ENCODE results near the gene IGFBP5. TPM values are rescaled to one million over a fixed set of nuclear protein-coding genes. Genes with fewer than 3 reads are reported as not detected.

The IGFBP5 gene
- total RNA-seq, 2 experiments from 2014 or later, result 0.02 TPM; not detected in 1

- no peaks in the 10 kb centered on the region for H3K9me3 Mint-ChIP-seq (ENCODE audit: low read depth)
- H3K4me3 Mint-ChIP-seq, result no peak overlapping the region
- H3K4me1 Mint-ChIP-seq, result no peaks in the 10 kb centered on the region
- DNase-seq (no peak), ATAC-seq (no peak)
- CTCF ChIA-PET, result interaction anchor here (1.2 to 10.7 kb wide), 6 partner anchors 50 to 260 kb away, joined by 3 to 181 read pairs (median 3); no protein-coding TSS in a partner anchor
- H3K27ac Mint-ChIP-seq, result no peak overlapping the region
- H3K36me3 Mint-ChIP-seq, result no peaks in the 10 kb centered on the region
- no peaks in the 10 kb centered on the region for H3K27me3 Mint-ChIP-seq
Measured at GRCh38 chr2:216664593-216665034, 30.7 kb downstream of the IGFBP5 start.

DNA sequence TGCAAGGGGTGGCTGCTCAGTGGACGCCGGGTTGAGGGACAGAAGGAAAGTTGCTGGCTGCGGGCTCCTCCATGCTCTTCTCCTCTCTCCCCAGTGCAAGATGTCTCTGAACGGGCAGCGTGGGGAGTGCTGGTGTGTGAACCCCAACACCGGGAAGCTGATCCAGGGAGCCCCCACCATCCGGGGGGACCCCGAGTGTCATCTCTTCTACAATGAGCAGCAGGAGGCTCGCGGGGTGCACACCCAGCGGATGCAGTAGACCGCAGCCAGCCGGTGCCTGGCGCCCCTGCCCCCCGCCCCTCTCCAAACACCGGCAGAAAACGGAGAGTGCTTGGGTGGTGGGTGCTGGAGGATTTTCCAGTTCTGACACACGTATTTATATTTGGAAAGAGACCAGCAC is 31.5 kb downstream of the IGFBP5 start:
- H3K4me1 Mint-ChIP-seq, result no peaks in the 10 kb centered on the region
- CTCF ChIA-PET, result interaction anchor here (1.2 to 10.7 kb wide), 4 partner anchors 10 to 259 kb away, joined by 3 to 181 read pairs (median 3); no protein-coding TSS in a partner anchor
- H3K9me3 Mint-ChIP-seq (ENCODE audit: low read depth), result no peaks in the 10 kb centered on the region
- H3K36me3 Mint-ChIP-seq, result no peaks in the 10 kb centered on the region
- no peak overlapping the region for H3K27ac Mint-ChIP-seq
- no peak overlapping the region for H3K4me3 Mint-ChIP-seq
- no peaks in the 10 kb centered on the region for H3K27me3 Mint-ChIP-seq
- no peak for ATAC-seq
- DNase-seq, result no peak

GRCh38 chr2:216663106-216663505 is 32.2 kb downstream of the IGFBP5 start:
- Mint-ChIP-seq H3K27me3 (no peaks in the 10 kb centered on the region), H3K4me3 (no peak overlapping the region), H3K36me3 (no peaks in the 10 kb centered on the region), H3K27ac (no peak overlapping the region), H3K9me3 (ENCODE audit: low read depth) (no peaks in the 10 kb centered on the region), H3K4me1 (no peaks in the 10 kb centered on the region)
- DNase-seq (no peak), ATAC-seq (no peak)
- CTCF ChIA-PET, result interaction anchor here (1.5 to 10.7 kb wide), 2 partner anchors 9 to 143 kb away, joined by 3 to 181 read pairs; no protein-coding TSS in a partner anchor

- CTCF ChIA-PET, result interaction anchor here (1.2 to 10.7 kb wide), 2 partner anchors 11 to 141 kb away, joined by 3 to 181 read pairs; no protein-coding TSS in a partner anchor
- Mint-ChIP-seq H3K4me1 (no peaks in the 10 kb centered on the region), H3K36me3 (no peaks in the 10 kb centered on the region), H3K27ac (no peak overlapping the region), H3K9me3 (ENCODE audit: low read depth) (no peaks in the 10 kb centered on the region), H3K4me3 (no peak overlapping the region), H3K27me3 (no peaks in the 10 kb centered on the region)
- DNase-seq (no peak), ATAC-seq (no peak)
Measured at GRCh38 chr2:216661639-216662375, 33.5 kb downstream of the IGFBP5 start.

- H3K9me3 Mint-ChIP-seq (ENCODE audit: low read depth), result no peaks in the 10 kb centered on the region
Measured at GRCh38 chr2:216661051-216661450, 34.3 kb downstream of the IGFBP5 start.

DNA sequence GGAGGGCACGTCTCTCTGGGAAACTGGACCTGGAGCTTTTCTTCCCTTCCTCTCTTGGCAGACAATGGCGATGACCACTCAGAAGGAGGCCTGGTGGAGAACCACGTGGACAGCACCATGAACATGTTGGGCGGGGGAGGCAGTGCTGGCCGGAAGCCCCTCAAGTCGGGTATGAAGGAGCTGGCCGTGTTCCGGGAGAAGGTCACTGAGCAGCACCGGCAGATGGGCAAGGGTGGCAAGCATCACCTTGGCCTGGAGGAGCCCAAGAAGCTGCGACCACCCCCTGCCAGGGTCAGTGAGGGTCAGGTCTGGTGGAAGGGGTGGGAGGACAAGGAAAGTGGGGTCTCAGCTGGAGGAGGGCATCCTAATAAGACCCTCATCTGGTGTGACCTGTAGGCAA is 34.9 kb downstream of the IGFBP5 start:
- no peaks in the 10 kb centered on the region for H3K27me3 Mint-ChIP-seq
- no peak overlapping the region for H3K4me3 Mint-ChIP-seq
- no peak for DNase-seq
- no peak for ATAC-seq
- no peaks in the 10 kb centered on the region for H3K36me3 Mint-ChIP-seq
- no peak overlapping the region for H3K27ac Mint-ChIP-seq
- CTCF ChIA-PET, result interaction anchor here (1.2 kb wide), 1 partner anchor 9 kb away, joined by 3 read pairs; no protein-coding TSS in a partner anchor
- no peaks in the 10 kb centered on the region for H3K9me3 Mint-ChIP-seq (ENCODE audit: low read depth)
- no peaks in the 10 kb centered on the region for H3K4me1 Mint-ChIP-seq

More at GRCh38 chr2:216661051-216661450, 34.3 kb downstream of the IGFBP5 start:
- DNase-seq (no peak), ATAC-seq (no peak)
- H3K4me1 Mint-ChIP-seq, result no peaks in the 10 kb centered on the region
- H3K4me3 Mint-ChIP-seq, result no peak overlapping the region
- H3K36me3 Mint-ChIP-seq, result no peaks in the 10 kb centered on the region
- CTCF ChIA-PET, result interaction anchor here (1.2 to 10.7 kb wide), 2 partner anchors 10 to 141 kb away, joined by 3 to 181 read pairs; no protein-coding TSS in a partner anchor
- no peak overlapping the region for H3K27ac Mint-ChIP-seq
- H3K27me3 Mint-ChIP-seq, result no peaks in the 10 kb centered on the region

DNA sequence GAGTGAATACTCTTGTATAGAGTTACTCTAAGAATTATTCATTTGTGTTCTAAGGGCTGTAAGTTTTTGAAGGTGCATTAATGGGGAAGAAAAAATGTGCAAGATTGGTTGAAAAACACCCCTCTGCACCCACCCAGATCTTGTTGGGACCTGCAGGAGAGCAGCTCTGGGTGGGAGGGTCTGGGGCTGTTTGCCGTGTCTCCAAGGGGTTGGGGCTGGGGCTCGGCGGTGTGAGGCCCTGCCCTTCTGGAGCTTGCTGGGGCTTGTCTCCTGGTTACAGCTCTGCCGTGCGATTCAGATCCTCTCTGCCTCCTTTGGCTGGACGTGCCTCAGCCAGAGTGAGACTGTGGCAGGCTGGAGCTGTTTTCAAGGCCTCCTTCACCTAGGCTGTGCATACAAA is 36.1 kb downstream of the IGFBP5 start:
- no peak overlapping the region for H3K27ac Mint-ChIP-seq

GRCh38 chr2:216658757-216659156 is 36.6 kb downstream of the IGFBP5 start:
- Mint-ChIP-seq H3K4me1 (no peaks in the 10 kb centered on the region), H3K27me3 (peaks cover under 1% of the 10 kb centered on the region), H3K27ac (no peak overlapping the region), H3K4me3 (no peak overlapping the region), H3K36me3 (no peaks in the 10 kb centered on the region), H3K9me3 (ENCODE audit: low read depth) (no peaks in the 10 kb centered on the region)
- DNase-seq (no peak), ATAC-seq (no peak)
- CTCF ChIA-PET, result interaction anchor here (1.7 kb wide), 1 partner anchor 140 kb away, joined by 8 read pairs; no protein-coding TSS in a partner anchor

More for the DNA sequence above, 36.1 kb downstream of the IGFBP5 start:
- Mint-ChIP-seq H3K9me3 (ENCODE audit: low read depth) (no peaks in the 10 kb centered on the region), H3K36me3 (no peaks in the 10 kb centered on the region), H3K4me1 (no peaks in the 10 kb centered on the region), H3K4me3 (no peak overlapping the region), H3K27me3 (no peaks in the 10 kb centered on the region)
- CTCF ChIA-PET, result interaction anchor here (0.9 to 1.7 kb wide), 2 partner anchors 140 to 144 kb away, joined by 3 to 8 read pairs; no protein-coding TSS in a partner anchor
- DNase-seq (no peak), ATAC-seq (no peak)

GRCh38 chr2:216657980-216658379 is 37.4 kb downstream of the IGFBP5 start:
- Mint-ChIP-seq H3K9me3 (ENCODE audit: low read depth) (no peaks in the 10 kb centered on the region), H3K4me3 (no peak overlapping the region), H3K27me3 (peaks cover 8% of the 10 kb centered on the region), H3K36me3 (no peaks in the 10 kb centered on the region), H3K27ac (no peak overlapping the region), H3K4me1 (no peaks in the 10 kb centered on the region)
- DNase-seq, result no peak
- ATAC-seq, result no peak
- CTCF ChIA-PET, result no interaction called here

GRCh38 chr2:216657086-216657855 is 38.1 kb downstream of the IGFBP5 start:
- H3K9me3 Mint-ChIP-seq (ENCODE audit: low read depth), result no peaks in the 10 kb centered on the region
- no peak overlapping the region for H3K27ac Mint-ChIP-seq
- no peaks in the 10 kb centered on the region for H3K36me3 Mint-ChIP-seq
- ATAC-seq (no peak), DNase-seq (no peak)
- H3K4me1 Mint-ChIP-seq, result no peaks in the 10 kb centered on the region
- CTCF ChIA-PET, result interaction anchor here (1.1 to 1.9 kb wide), 2 partner anchors 10 to 138 kb away, joined by 3 to 4 read pairs; no protein-coding TSS in a partner anchor
- peaks cover 9% of the 10 kb centered on the region for H3K27me3 Mint-ChIP-seq
- no peak overlapping the region for H3K4me3 Mint-ChIP-seq

- no peaks in the 10 kb centered on the region for H3K9me3 Mint-ChIP-seq (ENCODE audit: low read depth)
- H3K4me1 Mint-ChIP-seq, result no peaks in the 10 kb centered on the region
- no peak overlapping the region for H3K27ac Mint-ChIP-seq
- no peak overlapping the region for H3K4me3 Mint-ChIP-seq
- H3K27me3 Mint-ChIP-seq, result peaks cover 13% of the 10 kb centered on the region
- DNase-seq, result no peak
- CTCF ChIA-PET, result interaction anchor here (1.4 to 2.0 kb wide), 2 partner anchors 9 to 12 kb away, joined by 3 to 4 read pairs; no protein-coding TSS in a partner anchor
- no peak for ATAC-seq
- no peaks in the 10 kb centered on the region for H3K36me3 Mint-ChIP-seq
Measured at GRCh38 chr2:216654528-216655052, 40.8 kb downstream of the IGFBP5 start.

GRCh38 chr2:216653931-216654365 is 41.4 kb downstream of the IGFBP5 start:
- no peak overlapping the region for H3K4me3 Mint-ChIP-seq
- DNase-seq (no peak), ATAC-seq (no peak)
- H3K36me3 Mint-ChIP-seq, result no peaks in the 10 kb centered on the region
- CTCF ChIA-PET, result interaction anchor here (1.0 to 2.0 kb wide), 3 partner anchors 10 to 32 kb away, joined by 3 to 4 read pairs (median 3); no protein-coding TSS in a partner anchor
- peaks cover 13% of the 10 kb centered on the region for H3K27me3 Mint-ChIP-seq
- no peaks in the 10 kb centered on the region for H3K9me3 Mint-ChIP-seq (ENCODE audit: low read depth)
- H3K4me1 Mint-ChIP-seq, result no peaks in the 10 kb centered on the region
- no peak overlapping the region for H3K27ac Mint-ChIP-seq
